ENCODE data around the gene EMILIN3. TPM values are rescaled to one million over a fixed set of nuclear protein-coding genes. Genes with fewer than 3 reads are reported as not detected.

The EMILIN3 gene
- total RNA-seq, 1 donor from 2014 or later = 0.47 TPM

GRCh38 chr20:41394931-41395666 is 28.5 kb upstream of the EMILIN3 start:
- Mint-ChIP-seq H3K36me3 (ENCODE audit: low read depth) (no peaks in the 10 kb centered on the region), H3K27ac (ENCODE audit: unreplicated experiment) (no peak overlapping the region), H3K4me3 (ENCODE audit: unreplicated experiment) (no peak overlapping the region), H3K4me1 (ENCODE audit: low read depth) (peaks cover 11% of the 10 kb centered on the region), H3K9me3 (ENCODE audit: low read depth) (no peaks in the 10 kb centered on the region), H3K27me3 (ENCODE audit: low read depth) (no peaks in the 10 kb centered on the region)
- TF ChIP-seq CTCF (IDR thresholded peaks at IDR 0.05) = no peak
- DNase-seq (ENCODE audit: low spot score) = no peak

- no peaks in the 10 kb centered on the region for H3K9me3 Mint-ChIP-seq (ENCODE audit: low read depth)
- no peaks in the 10 kb centered on the region for H3K36me3 Mint-ChIP-seq (ENCODE audit: low read depth)
- TF ChIP-seq CTCF (IDR thresholded peaks at IDR 0.05) = no peak
- H3K4me1 Mint-ChIP-seq (ENCODE audit: low read depth) = peaks cover 11% of the 10 kb centered on the region
- H3K27ac Mint-ChIP-seq (ENCODE audit: unreplicated experiment) = no peak overlapping the region
- no peak overlapping the region for H3K4me3 Mint-ChIP-seq (ENCODE audit: unreplicated experiment)
- H3K27me3 Mint-ChIP-seq (ENCODE audit: low read depth) = no peaks in the 10 kb centered on the region
- no peak for DNase-seq (ENCODE audit: low spot score)
Measured at GRCh38 chr20:41394081-41394480, 27.5 kb upstream of the EMILIN3 start.

- no peak for TF ChIP-seq CTCF (IDR thresholded peaks at IDR 0.05)
- Mint-ChIP-seq H3K9me3 (ENCODE audit: low read depth) (no peaks in the 10 kb centered on the region), H3K4me3 (ENCODE audit: unreplicated experiment) (no peak overlapping the region), H3K36me3 (ENCODE audit: low read depth) (no peaks in the 10 kb centered on the region), H3K27ac (ENCODE audit: unreplicated experiment) (no peak overlapping the region), H3K4me1 (ENCODE audit: low read depth) (peaks cover 11% of the 10 kb centered on the region), H3K27me3 (ENCODE audit: low read depth) (no peaks in the 10 kb centered on the region)
- DNase-seq (ENCODE audit: low spot score) = no peak
Measured at GRCh38 chr20:41393705-41394066, 27.1 kb upstream of the EMILIN3 start.

- Mint-ChIP-seq H3K4me3 (ENCODE audit: unreplicated experiment) (no peak overlapping the region), H3K9me3 (ENCODE audit: low read depth) (no peaks in the 10 kb centered on the region), H3K36me3 (ENCODE audit: low read depth) (no peaks in the 10 kb centered on the region), H3K27ac (ENCODE audit: unreplicated experiment) (peak overlapping the region; percentile 32), H3K4me1 (ENCODE audit: low read depth) (peaks cover 11% of the 10 kb centered on the region), H3K27me3 (ENCODE audit: low read depth) (no peaks in the 10 kb centered on the region)
- TF ChIP-seq CTCF (IDR thresholded peaks at IDR 0.05) = no peak
- no peak for DNase-seq (ENCODE audit: low spot score)
Measured at GRCh38 chr20:41392871-41393704, 26.5 kb upstream of the EMILIN3 start.

DNA sequence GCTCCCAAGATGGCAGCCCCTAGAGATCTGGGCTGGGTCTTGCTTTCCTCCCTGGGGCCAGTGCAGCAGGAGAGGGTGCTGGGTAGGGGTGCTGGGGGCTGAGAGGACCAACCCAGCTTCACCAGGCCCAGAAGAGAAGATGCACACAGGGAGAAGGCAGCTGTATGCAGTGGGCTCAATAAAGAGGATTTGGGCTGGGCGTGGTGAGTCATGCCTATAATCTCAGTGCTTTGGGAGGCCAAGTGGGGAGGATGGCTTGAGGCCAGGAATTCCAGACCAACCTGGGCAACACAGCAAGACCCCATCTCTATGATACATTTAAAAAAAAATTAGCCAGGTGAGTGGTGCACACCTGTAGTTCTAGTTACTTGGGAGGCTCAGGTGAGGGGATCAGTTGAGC is 25.7 kb upstream of the EMILIN3 start:
- no peak for DNase-seq (ENCODE audit: low spot score)
- Mint-ChIP-seq H3K9me3 (ENCODE audit: low read depth) (no peaks in the 10 kb centered on the region), H3K27me3 (ENCODE audit: low read depth) (no peaks in the 10 kb centered on the region), H3K27ac (ENCODE audit: unreplicated experiment) (no peak overlapping the region), H3K4me1 (ENCODE audit: low read depth) (peaks cover 15% of the 10 kb centered on the region), H3K4me3 (ENCODE audit: unreplicated experiment) (no peak overlapping the region), H3K36me3 (ENCODE audit: low read depth) (no peaks in the 10 kb centered on the region)
- no peak for TF ChIP-seq CTCF (IDR thresholded peaks at IDR 0.05)

Measured in chondrocyte (in vitro differentiated cells).